ENCODE data around the gene CRYM.
"Not testable (repeated sequence)": the region's sequence is repeated elsewhere in the genome, so short reads cannot be mapped to it uniquely, and the experiment has no call there.

The CRYM gene

GRCh38 chr16:21256636-21257035 is 21.5 kb downstream of the CRYM start:
- Mint-ChIP-seq H3K36me3 (ENCODE audit: low read depth) (no peaks in the 10 kb centered on the region), H3K4me3 (no peak overlapping the region)

GRCh38 chr16:21253470-21253869 is 24.6 kb downstream of the CRYM start:
- TF ChIP-seq, protein P1, sequence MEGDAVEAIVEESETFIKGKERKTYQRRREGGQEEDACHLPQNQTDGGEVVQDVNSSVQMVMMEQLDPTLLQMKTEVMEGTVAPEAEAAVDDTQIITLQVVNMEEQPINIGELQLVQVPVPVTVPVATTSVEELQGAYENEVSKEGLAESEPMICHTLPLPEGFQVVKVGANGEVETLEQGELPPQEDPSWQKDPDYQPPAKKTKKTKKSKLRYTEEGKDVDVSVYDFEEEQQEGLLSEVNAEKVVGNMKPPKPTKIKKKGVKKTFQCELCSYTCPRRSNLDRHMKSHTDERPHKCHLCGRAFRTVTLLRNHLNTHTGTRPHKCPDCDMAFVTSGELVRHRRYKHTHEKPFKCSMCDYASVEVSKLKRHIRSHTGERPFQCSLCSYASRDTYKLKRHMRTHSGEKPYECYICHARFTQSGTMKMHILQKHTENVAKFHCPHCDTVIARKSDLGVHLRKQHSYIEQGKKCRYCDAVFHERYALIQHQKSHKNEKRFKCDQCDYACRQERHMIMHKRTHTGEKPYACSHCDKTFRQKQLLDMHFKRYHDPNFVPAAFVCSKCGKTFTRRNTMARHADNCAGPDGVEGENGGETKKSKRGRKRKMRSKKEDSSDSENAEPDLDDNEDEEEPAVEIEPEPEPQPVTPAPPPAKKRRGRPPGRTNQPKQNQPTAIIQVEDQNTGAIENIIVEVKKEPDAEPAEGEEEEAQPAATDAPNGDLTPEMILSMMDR (IDR thresholded peaks at IDR 0.05) = no peak
- peaks cover 17% of the 10 kb centered on the region for H3K27me3 Mint-ChIP-seq (ENCODE audit: low read depth, poor library complexity)

More at GRCh38 chr16:21256636-21257035, 21.5 kb downstream of the CRYM start:
- TF ChIP-seq, protein P1 (IDR thresholded peaks at IDR 0.05) = no peak
- no peaks in the 10 kb centered on the region for H3K9me3 Mint-ChIP-seq
- no peak overlapping the region for H3K27ac Mint-ChIP-seq
- peaks cover 6% of the 10 kb centered on the region for H3K27me3 Mint-ChIP-seq (ENCODE audit: low read depth, poor library complexity)
- DNase-seq = no peak
- H3K4me1 Mint-ChIP-seq = no peaks in the 10 kb centered on the region

GRCh38 chr16:21250072-21250923 is 27.8 kb downstream of the CRYM start:
- H3K4me1 Mint-ChIP-seq = peaks cover under 1% of the 10 kb centered on the region
- H3K4me3 Mint-ChIP-seq = no peak overlapping the region
- no peak for DNase-seq

More at GRCh38 chr16:21253470-21253869, 24.6 kb downstream of the CRYM start:
- no peak overlapping the region for H3K27ac Mint-ChIP-seq
- H3K36me3 Mint-ChIP-seq (ENCODE audit: low read depth) = no peaks in the 10 kb centered on the region
- no peak for DNase-seq
- H3K4me1 Mint-ChIP-seq = no peaks in the 10 kb centered on the region
- H3K9me3 Mint-ChIP-seq = no peaks in the 10 kb centered on the region
- H3K4me3 Mint-ChIP-seq = no peak overlapping the region

GRCh38 chr16:21248179-21248578 is 29.9 kb downstream of the CRYM start:
- H3K27ac Mint-ChIP-seq; H3K36me3 Mint-ChIP-seq (ENCODE audit: low read depth); DNase-seq; H3K4me1 Mint-ChIP-seq; H3K4me3 Mint-ChIP-seq; H3K9me3 Mint-ChIP-seq: not testable (repeated sequence)
- peaks cover 16% of the 10 kb centered on the region for H3K27me3 Mint-ChIP-seq (ENCODE audit: low read depth, poor library complexity)

More at GRCh38 chr16:21250072-21250923, 27.8 kb downstream of the CRYM start:
- Mint-ChIP-seq H3K9me3 (no peaks in the 10 kb centered on the region), H3K27me3 (ENCODE audit: low read depth, poor library complexity) (peaks cover 18% of the 10 kb centered on the region), H3K36me3 (ENCODE audit: low read depth) (no peaks in the 10 kb centered on the region), H3K27ac (no peak overlapping the region)
- TF ChIP-seq, protein P1 (IDR thresholded peaks at IDR 0.05) = no peak

DNA sequence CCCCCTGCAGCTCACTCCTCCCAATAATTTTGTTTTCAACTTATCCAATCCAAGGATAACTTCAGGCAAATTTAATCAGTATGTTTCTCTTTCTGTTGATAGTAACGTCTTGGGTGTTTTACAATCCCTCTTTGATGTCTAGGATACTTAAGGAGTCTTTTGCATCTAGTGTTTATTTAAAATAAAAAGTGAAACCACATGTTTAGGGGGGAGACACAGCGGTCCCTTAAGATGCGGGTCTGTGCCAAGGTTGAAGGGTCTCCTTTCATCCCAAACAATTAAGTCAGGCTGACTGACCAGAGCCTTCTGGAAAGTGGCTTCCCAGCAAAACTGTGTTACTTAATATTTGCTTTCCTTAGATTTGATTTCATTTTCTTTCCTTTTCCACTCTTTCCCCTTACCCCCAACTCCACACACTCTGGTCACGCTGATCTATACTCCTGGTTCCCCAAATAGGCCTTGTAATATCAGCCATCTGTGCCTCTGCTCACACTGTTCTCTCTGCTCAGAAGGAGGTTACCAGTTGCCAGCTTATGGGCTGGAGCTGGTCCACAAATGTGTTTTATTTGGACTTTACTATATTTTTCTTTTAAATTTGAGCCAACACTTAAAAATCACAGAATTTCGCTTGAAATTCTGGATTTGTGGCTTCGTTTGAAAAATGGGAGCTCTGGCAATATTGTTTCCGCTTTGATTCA is 33.4 kb downstream of the CRYM start:
- H3K9me3 Mint-ChIP-seq = no peaks in the 10 kb centered on the region
- TF ChIP-seq, protein P1 (IDR thresholded peaks at IDR 0.05) = no peak
- no peak overlapping the region for H3K27ac Mint-ChIP-seq
- H3K27me3 Mint-ChIP-seq (ENCODE audit: low read depth, poor library complexity) = peaks cover 3% of the 10 kb centered on the region
- no peak overlapping the region for H3K4me3 Mint-ChIP-seq
- no peak for DNase-seq
- H3K4me1 Mint-ChIP-seq = peaks cover 9% of the 10 kb centered on the region
- H3K36me3 Mint-ChIP-seq (ENCODE audit: low read depth) = no peaks in the 10 kb centered on the region

GRCh38 chr16:21242756-21243155 is 35.3 kb downstream of the CRYM start:
- no peaks in the 10 kb centered on the region for H3K36me3 Mint-ChIP-seq (ENCODE audit: low read depth)
- peaks cover 3% of the 10 kb centered on the region for H3K27me3 Mint-ChIP-seq (ENCODE audit: low read depth, poor library complexity)
- peaks cover 14% of the 10 kb centered on the region for H3K4me1 Mint-ChIP-seq
- H3K27ac Mint-ChIP-seq = no peak overlapping the region
- no peaks in the 10 kb centered on the region for H3K9me3 Mint-ChIP-seq
- TF ChIP-seq, protein P1 (IDR thresholded peaks at IDR 0.05) = no peak
- no peak overlapping the region for H3K4me3 Mint-ChIP-seq
- no peak for DNase-seq
